ENCODE results near the gene MCCD1.
"Not testable (repeated sequence)": the region's sequence is repeated elsewhere in the genome, so short reads cannot be mapped to it uniquely, and the experiment has no call there.

DNA sequence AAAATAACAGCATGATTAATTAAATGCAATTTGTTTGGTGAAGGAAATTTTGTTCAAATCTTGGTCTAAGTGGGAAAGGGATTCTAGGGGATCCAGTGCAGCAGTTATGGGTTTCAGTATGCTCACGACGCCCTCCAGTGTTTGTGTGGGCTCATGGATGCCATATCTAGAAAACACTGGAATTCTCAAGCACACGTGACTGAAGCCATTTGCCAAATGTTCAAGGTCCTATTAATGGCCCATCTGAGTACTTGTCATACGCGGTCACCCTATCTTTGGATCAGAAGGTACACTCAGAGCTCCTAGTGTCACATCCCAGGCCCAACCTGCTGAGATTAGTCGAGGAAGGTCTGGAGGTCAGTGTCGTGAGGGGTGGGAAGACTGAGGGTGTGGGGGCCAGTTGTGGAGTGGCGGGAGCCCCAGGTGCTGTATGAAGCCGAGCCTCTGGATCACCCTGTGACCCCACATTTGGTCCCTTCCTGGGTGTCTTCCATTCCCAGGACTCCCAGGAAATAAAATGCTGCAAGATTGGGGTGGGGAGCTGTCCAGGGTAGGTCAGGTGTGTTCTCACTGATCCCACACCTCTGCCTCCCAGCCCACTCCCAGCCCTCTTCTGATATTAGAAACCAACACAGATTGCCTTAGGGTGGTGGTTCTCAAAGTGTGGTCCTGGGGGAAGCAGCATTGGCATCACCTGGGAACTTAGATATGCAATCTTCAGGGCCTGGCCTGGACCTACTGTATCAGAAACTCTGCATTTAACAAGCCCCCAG lies 42.5 kb upstream of the MCCD1 start:
- TF ChIP-seq, protein P1, sequence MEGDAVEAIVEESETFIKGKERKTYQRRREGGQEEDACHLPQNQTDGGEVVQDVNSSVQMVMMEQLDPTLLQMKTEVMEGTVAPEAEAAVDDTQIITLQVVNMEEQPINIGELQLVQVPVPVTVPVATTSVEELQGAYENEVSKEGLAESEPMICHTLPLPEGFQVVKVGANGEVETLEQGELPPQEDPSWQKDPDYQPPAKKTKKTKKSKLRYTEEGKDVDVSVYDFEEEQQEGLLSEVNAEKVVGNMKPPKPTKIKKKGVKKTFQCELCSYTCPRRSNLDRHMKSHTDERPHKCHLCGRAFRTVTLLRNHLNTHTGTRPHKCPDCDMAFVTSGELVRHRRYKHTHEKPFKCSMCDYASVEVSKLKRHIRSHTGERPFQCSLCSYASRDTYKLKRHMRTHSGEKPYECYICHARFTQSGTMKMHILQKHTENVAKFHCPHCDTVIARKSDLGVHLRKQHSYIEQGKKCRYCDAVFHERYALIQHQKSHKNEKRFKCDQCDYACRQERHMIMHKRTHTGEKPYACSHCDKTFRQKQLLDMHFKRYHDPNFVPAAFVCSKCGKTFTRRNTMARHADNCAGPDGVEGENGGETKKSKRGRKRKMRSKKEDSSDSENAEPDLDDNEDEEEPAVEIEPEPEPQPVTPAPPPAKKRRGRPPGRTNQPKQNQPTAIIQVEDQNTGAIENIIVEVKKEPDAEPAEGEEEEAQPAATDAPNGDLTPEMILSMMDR (IDR thresholded peaks at IDR 0.05), result not testable (repeated sequence)
- TF ChIP-seq POLR2A (IDR thresholded peaks at IDR 0.05), result not testable (repeated sequence)
